Small intestine (tissue), 7 donors: ENCODE measurements around the gene MYRF. TPM values are rescaled to one million over a fixed set of nuclear protein-coding genes. Genes with fewer than 3 reads are reported as not detected.

ENCODE experiments used
- DNase-seq, 2 donors: peaks; one replicate each; pipeline versions ENCODE4 v3.0.0 to v3.0.0-alpha.2; 2013
- FAIRE-seq: peaks from 2 replicates; lab custom pipeline; 2012; peaks lifted over from hg19 to GRCh38; lab: Jason Lieb, UNC
- H3K27ac ChIP-seq, 3 donors: one replicate each; pipeline ENCODE4 v1.5.1; 2013; ENCODE audit warnings: low read length in 2 of 3, mild to moderate bottlenecking in 2 of 3, control low read depth in 1 of 3, inconsistent platforms in 1 of 3, low read depth in 1 of 3, moderate library complexity in 1 of 3
- H3K27me3 ChIP-seq, 3 donors: one replicate each; pipeline ENCODE4 v1.6.1; 2013; ENCODE audit warnings: low read length in 3 of 3, inconsistent platforms in 1 of 3; ENCODE audit not compliant: control insufficient read depth in 3 of 3, insufficient read depth in 3 of 3
- H3K36me3 ChIP-seq, 3 donors: one replicate each; pipeline ENCODE4 v1.6.1; 2013; ENCODE audit warnings: low read length in 3 of 3, inconsistent platforms in 1 of 3, low read depth in 1 of 3, mild to moderate bottlenecking in 1 of 3, moderate library complexity in 1 of 3; ENCODE audit not compliant: control insufficient read depth in 3 of 3, insufficient read depth in 2 of 3
- H3K4me1 ChIP-seq, 3 donors: one replicate each; pipeline ENCODE4 v1.6.1; 2013; ENCODE audit warnings: low read length in 2 of 3, inconsistent platforms in 1 of 3, low read depth in 1 of 3, mild to moderate bottlenecking in 1 of 3, moderate library complexity in 1 of 3; ENCODE audit not compliant: control insufficient read depth in 3 of 3, insufficient read depth in 2 of 3
- H3K4me3 ChIP-seq, 3 donors: one replicate each; pipeline ENCODE4 v1.5.1; 2013; ENCODE audit warnings: low read length in 3 of 3, control low read depth in 1 of 3, inconsistent platforms in 1 of 3, low read depth in 1 of 3, mild to moderate bottlenecking in 1 of 3, moderate library complexity in 1 of 3
- H3K9me3 ChIP-seq, 2 donors: one replicate each; pipeline ENCODE4 v1.6.1; 2013; ENCODE audit warnings: low read depth in 1 of 2, low read length in 1 of 2; ENCODE audit not compliant: control insufficient read depth in 2 of 2, insufficient read depth in 1 of 2
- WGBS, 3 donors: extraction: QIAGEN DNeasy Blood & Tissue Kit; methylation state at CpG; one replicate each; pipeline ENCODE4 v1.1.7; 2013; 5-methylcytosine and 5-hydroxymethylcytosine counted together
- polyA plus RNA-seq, 4 donors: library from polyadenylated mRNA; stranded (reverse) in 3 of 4; unstranded in 1 of 4; fragments of 200-250 nt in 3 of 4; fragments of 120-200 nt in 1 of 4; gene quantifications; one replicate each; pipeline versions ENCODE4 v1.2.1 to v1.2.3, GENCODE V29; 2013
- donor health status: healthy with polysubstance abuse.
- donor health status: control.
- donor health status: control.
- donor health status: Bipolar disorder and iron deficiency.
- donor health status: healthy.

The MYRF gene
- polyA plus RNA-seq, 4 donors: 19.9 to 48.1 (median 22.3) TPM

DNA sequence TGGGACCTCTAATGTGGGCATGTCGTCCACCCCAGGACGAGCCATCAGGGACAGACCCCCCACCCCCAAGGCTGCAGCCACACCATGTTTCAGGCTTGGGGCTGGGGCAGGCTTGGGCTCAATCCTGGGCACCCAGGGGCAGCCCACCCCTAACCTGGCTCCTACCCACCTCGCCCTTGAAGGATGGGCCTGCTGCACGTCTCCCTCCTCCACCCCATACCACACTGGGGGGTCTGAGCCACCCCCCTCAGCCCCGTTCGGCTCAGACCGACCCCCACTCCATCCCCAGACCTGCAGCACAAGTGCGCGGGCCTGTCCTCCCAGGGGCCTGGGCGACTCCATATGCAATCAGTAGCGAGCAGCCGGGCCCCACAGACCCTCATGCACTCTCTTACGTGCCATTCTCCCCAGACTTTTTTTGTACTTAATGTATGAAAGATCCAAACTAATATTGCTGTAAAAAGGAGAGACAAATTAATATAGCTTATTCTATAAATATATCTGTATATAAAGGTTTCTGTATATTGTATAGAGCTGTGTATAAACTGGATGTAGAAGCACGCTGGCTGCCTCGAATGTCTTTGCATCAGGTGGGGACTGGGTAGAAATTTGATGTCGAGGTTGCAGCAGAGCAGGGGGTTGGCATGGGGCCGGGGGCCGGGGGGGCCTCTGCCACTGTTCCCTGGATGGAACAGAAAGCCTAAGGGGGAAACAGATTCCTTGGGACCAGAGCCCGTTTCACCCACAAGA lies 5.8 kb upstream of the MYRF start:
- 72 to 77% (median 76%) methylated on average over 19 of the region's 19 CpGs for WGBS, 3 donors
- Histone ChIP-seq H3K4me1 (peaks cover 0 to 21% (median 0%) of the 10 kb centered on the region in 3 donors), H3K27ac (no peak overlapping the region), H3K36me3 (peaks cover 0 to 44% (median 4%) of the 10 kb centered on the region in 3 donors), H3K9me3 (no peaks in the 10 kb centered on the region), H3K4me3 (no peak overlapping the region), H3K27me3 (no peaks in the 10 kb centered on the region)
- DNase-seq: no peak
- no peak for FAIRE-seq

DNA sequence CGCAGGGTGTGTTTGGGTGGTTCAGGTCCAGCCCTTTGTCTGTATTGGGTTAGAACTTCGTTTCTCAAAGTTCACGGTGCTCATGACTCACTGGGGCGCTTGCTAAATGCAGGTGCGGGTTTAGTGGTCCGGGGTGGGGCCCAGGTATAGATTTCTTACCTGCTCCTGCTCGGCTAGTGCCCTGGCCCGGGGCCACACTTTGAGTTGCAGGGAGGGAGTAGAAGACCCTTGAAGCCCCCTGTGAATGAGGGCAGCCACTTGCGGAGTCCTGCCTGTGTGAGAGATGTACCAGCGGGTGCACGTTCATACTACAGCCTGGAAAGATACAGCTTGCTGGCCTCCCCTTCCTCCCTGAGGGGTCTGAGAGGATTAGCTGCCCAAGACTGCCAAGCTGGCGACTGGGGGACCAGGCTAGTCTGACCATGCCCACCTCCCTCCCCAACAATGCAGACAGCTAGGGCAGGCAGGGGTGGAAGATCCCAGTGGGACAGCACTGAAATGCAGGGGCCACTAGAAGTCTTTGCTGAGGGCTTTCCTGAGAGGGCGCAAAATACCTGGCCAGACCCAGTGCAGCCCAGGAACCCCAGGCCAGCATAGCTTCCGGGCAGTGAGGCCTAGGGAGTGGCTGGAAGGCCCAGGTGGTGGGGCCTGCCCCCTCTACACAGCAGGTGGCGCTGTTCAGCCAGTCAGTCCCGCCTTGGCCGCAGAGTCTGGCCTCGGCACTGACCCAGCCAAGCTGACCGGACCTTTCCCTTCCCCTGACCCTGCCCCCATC lies 5.1 kb upstream of the MYRF start:
- FAIRE-seq: no peak
- Histone ChIP-seq H3K4me3 (no peak overlapping the region), H3K4me1 (peaks cover 0 to 25% (median 0%) of the 10 kb centered on the region in 3 donors), H3K36me3 (peaks cover 0 to 37% (median 4%) of the 10 kb centered on the region in 3 donors), H3K27ac (peak overlapping the region in 1 of 3 donors; percentile 23), H3K27me3 (no peaks in the 10 kb centered on the region), H3K9me3 (no peaks in the 10 kb centered on the region)
- 23 to 62% (median 39%) methylated on average over 19 of the region's 19 CpGs for WGBS, 3 donors
- peak; percentile 78 to 83 for DNase-seq

DNA sequence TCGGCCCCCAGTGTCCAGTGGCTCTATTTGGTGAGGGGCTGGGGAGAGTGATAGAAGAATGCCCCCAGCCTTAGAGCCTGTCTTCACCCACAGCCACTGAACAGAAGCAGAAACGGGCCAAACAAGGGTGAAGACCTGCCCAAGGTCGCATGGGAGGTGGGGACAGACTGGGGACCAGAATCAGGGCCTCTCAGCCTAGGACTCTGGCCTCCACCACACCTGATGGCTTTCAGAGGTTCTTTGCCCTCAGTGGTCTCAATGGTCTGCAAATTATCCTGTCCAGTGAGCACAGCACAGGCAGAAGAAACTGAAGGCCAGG lies 4.5 kb upstream of the MYRF start:
- Histone ChIP-seq H3K27ac (no peak overlapping the region), H3K36me3 (peaks cover 0 to 32% (median 2%) of the 10 kb centered on the region in 3 donors), H3K4me1 (peaks cover 0 to 25% (median 0%) of the 10 kb centered on the region in 3 donors), H3K27me3 (no peaks in the 10 kb centered on the region), H3K9me3 (no peaks in the 10 kb centered on the region), H3K4me3 (no peak overlapping the region)
- DNase-seq (no peak), FAIRE-seq (no peak)
- 11 to 43% (median 11%) methylated on average over 3 of the region's 3 CpGs for WGBS, 3 donors

DNA sequence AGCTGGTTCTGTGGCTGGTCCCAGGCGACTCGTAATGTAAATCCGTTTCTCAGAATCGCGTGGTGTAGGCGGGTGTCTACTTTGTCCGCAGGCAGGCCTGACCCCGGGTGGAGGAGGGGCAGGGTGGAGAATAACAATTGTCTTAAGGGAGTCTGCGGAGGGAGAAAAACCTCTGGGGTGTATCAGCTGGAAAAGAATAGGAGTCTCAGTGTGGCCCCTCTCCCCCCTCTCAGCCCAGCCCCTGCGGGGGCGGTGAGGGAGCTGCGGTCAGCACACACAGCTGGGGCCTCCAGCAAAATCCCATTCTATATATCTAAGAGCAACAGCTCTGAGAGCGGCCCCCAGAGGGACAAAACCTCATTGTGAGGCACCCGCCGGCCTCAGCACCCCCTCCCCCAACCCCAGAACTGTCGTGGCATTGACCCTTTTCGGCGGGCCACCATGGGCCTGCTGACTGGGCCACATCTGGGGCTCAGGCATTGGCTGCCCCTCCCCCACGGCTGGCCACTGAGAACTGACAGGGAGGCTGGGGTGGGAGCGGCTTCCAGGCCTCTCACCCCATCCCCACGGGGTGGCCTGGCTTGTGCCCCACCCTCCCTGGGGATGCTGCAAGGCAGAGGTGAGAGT lies 2.7 kb upstream of the MYRF start:
- DNase-seq: no peak
- Histone ChIP-seq H3K27ac (no peak overlapping the region), H3K4me3 (no peak overlapping the region), H3K4me1 (peaks cover 0 to 39% (median 0%) of the 10 kb centered on the region in 3 donors), H3K36me3 (peaks cover 0 to 20% (median 0%) of the 10 kb centered on the region in 3 donors), H3K27me3 (no peaks in the 10 kb centered on the region), H3K9me3 (no peaks in the 10 kb centered on the region)
- FAIRE-seq: no peak
- 55 to 69% (median 61%) methylated on average over 18 to 21 of the region's 21 CpGs for WGBS, 3 donors

DNA sequence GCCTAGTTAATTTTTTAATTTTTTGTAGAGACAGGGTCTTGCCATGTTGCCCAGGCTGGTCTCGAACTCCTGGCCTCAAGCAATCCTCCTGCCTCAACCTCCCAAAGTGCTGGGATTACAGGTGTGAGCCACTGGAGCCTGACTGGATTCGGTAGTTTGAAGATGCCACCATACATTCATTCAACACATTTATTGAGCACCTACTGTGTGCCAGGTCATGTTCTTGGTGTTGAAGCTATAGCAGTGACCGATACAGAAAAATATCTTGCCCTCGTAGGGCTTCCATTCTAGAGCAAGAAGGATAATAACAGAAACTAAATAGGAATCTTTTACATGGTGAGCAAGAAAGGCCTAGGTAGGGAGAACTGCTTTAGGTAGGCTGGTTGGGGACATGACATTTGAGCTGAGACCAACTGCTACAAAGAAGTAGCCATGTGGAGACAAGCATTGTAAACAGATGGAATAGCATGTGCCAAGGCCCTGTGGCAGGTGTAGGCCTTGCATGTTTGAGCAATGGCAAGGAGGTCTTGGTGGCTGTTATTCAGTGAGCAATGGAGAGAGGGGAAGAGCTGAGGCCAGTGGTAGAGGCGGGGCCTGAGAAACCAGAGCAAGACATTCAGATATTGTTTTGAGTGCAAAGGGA lies 1.7 kb upstream of the MYRF start:
- Histone ChIP-seq H3K36me3 (peaks cover 0 to 18% (median 0%) of the 10 kb centered on the region in 3 donors), H3K27ac (no peak overlapping the region), H3K4me3 (no peak overlapping the region), H3K4me1 (peaks cover 0 to 49% (median 0%) of the 10 kb centered on the region in 3 donors), H3K27me3 (no peaks in the 10 kb centered on the region), H3K9me3 (no peaks in the 10 kb centered on the region)
- WGBS, 3 donors: 92 to 97% (median 95%) methylated on average over 5 of the region's 5 CpGs
- FAIRE-seq (no peak), DNase-seq (no peak)

DNA sequence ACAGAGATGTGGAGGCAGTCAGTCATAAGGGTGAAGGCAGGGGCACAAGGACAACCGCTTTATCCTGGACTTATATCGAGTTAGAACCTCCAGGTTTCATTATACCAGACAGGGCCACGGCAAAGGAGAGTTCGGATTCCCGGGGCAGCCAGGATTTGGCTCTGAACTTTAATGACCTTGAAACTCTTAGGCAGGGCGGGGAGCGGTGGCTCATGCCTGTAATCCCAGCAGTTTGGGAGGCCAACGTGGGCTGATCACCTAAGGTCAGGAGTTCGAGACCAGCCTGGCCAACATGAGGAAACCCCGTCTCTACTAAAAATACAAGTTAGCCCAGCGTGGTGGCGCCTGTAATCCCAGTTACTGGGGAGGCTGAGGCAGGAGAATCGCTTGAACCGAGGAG lies 1.1 kb upstream of the MYRF start:
- FAIRE-seq (no peak), DNase-seq (no peak)
- Histone ChIP-seq H3K27me3 (no peaks in the 10 kb centered on the region), H3K4me3 (no peak overlapping the region), H3K9me3 (no peaks in the 10 kb centered on the region), H3K27ac (no peak overlapping the region), H3K36me3 (peaks cover 0 to 17% (median 0%) of the 10 kb centered on the region in 3 donors), H3K4me1 (peaks cover 0 to 56% (median 5%) of the 10 kb centered on the region in 3 donors)
- WGBS, 3 donors: 62 to 84% (median 64%) methylated on average over 14 of the region's 14 CpGs

DNA sequence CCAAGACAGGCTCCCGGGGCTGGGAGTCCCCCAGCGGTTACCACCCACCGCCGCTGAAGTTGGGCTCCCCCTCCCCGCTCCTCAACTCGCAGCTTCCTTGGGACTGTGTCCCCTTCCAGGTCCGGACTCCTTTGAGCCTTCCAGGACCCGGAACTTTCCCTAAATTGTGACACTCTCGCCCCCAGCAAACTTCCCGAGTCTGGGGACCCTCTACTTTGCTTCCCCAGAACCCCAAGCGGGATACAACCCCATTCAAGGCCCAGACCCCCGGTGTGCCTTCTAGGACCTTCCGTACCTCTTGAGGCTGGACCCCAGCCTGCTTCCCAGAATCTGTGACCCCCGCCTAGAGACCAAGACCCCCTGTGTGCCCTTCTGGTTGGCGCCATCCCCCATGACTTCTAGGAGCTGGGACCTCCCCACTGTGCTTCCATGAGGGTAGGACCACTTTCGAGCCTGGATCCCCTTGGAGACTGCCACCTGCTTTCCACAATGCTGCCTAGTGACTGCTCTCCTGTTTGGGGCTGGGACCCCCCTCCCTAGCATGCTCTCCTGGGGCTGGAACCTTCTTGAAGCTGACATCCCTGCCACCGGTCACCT lies 587 bp downstream of the MYRF start:
- H3K36me3 ChIP-seq: peaks cover 0 to 26% (median 0%) of the 10 kb centered on the region in 3 donors
- H3K4me3 ChIP-seq: peak overlapping the region; percentile 48 to 87 (median 69)
- H3K27ac ChIP-seq: peak overlapping the region; percentile 57 to 95 (median 95)
- DNase-seq (peak in 1 of 2 donors; percentile 37), FAIRE-seq (no peak)
- H3K4me1 ChIP-seq: peaks cover 3 to 62% (median 6%) of the 10 kb centered on the region in 3 donors
- no peaks in the 10 kb centered on the region for H3K27me3 ChIP-seq
- WGBS, 3 donors: 9 to 26% (median 18%) methylated on average over 14 to 17 of the region's 17 CpGs
- H3K9me3 ChIP-seq: no peaks in the 10 kb centered on the region
